CD4-positive, CD25-positive, alpha-beta regulatory T cell (primary cell): ENCODE data around the gene CPXM2. TPM values are rescaled to one million over a fixed set of nuclear protein-coding genes. Genes with fewer than 3 reads are reported as not detected.
A peak's percentile ranks its signal among the peaks of the same experiment; 100 is the strongest.

ENCODE experiments used
- ATAC-seq, 2 donors: fragments of 150-1000 bp; cut with Tn5 transposase; one replicate each; pipeline ENCODE4 v1.10.0; 2021; ENCODE audit warnings: low read depth in 2 of 2, moderate number of reproducible peaks in 2 of 2, moderate library complexity in 1 of 2
- DNase-seq, 3 donors: peaks; one replicate each; pipeline versions ENCODE4 v3.0.0 to v3.0.0-alpha.2; 2012 to 2022; ENCODE audit warnings: mixed read lengths in 1 of 3
- H3K27ac ChIP-seq: one replicate; pipeline ENCODE4 v1.7.0; 2013; ENCODE audit warnings: mild to moderate bottlenecking, low read length; ENCODE audit not compliant: insufficient read depth, poor library complexity, severe bottlenecking
- H3K27me3 ChIP-seq: one replicate; pipeline ENCODE4 v1.7.0; 2013; ENCODE audit warnings: low read length; ENCODE audit not compliant: control insufficient read depth, insufficient read depth
- H3K36me3 ChIP-seq: one replicate; pipeline ENCODE4 v1.7.0; 2013; ENCODE audit warnings: mild to moderate bottlenecking, low read length, moderate library complexity; ENCODE audit not compliant: control insufficient read depth, insufficient read depth
- H3K4me1 ChIP-seq: 2 replicates; pipeline ENCODE4 v1.7.0; 2013; ENCODE audit warnings: mild to moderate bottlenecking, low read length; ENCODE audit not compliant: insufficient read depth, control insufficient read depth, poor library complexity, severe bottlenecking
- H3K4me3 ChIP-seq: one replicate; pipeline ENCODE4 v1.7.0; 2013; ENCODE audit warnings: low read depth, mild to moderate bottlenecking, low read length, moderate library complexity
- H3K9me3 ChIP-seq, 2 experiments: 1 replicate in 1 of 2; 2 replicates in 1 of 2; pipeline ENCODE4 v1.7.0; 2013; ENCODE audit warnings: low read length in 2 of 2, mild to moderate bottlenecking in 1 of 2, moderate library complexity in 1 of 2; ENCODE audit not compliant: control insufficient read depth in 2 of 2
- H3K27ac Mint-ChIP-seq, 3 donors: one replicate each; pipeline ENCODE4 v1.8.0; 2020 to 2022; ENCODE audit warnings: mild to moderate bottlenecking in 3 of 3, mixed read lengths in 3 of 3, moderate library complexity in 2 of 3
- H3K27me3 Mint-ChIP-seq: one replicate; pipeline ENCODE4 v1.8.0; 2022; ENCODE audit warnings: mild to moderate bottlenecking, mixed read lengths
- H3K36me3 Mint-ChIP-seq: one replicate; pipeline ENCODE4 v1.8.0; 2020; ENCODE audit warnings: mixed read lengths
- H3K4me1 Mint-ChIP-seq, 4 donors: one replicate each; pipeline ENCODE4 v1.8.0; 2020 to 2022; ENCODE audit warnings: mixed read lengths in 4 of 4, mild to moderate bottlenecking in 1 of 4
- H3K4me3 Mint-ChIP-seq, 4 donors: one replicate each; pipeline ENCODE4 v1.8.0; 2020 to 2022; ENCODE audit warnings: mild to moderate bottlenecking in 4 of 4, mixed read lengths in 4 of 4, moderate library complexity in 3 of 4
- H3K9me3 Mint-ChIP-seq, 7 donors: one replicate each; pipeline ENCODE4 v1.8.0; 2020 to 2022; ENCODE audit warnings: mixed read lengths in 7 of 7, mild to moderate bottlenecking in 3 of 7, moderate library complexity in 2 of 7
- polyA plus RNA-seq, 4 donors: library from polyadenylated mRNA; unstranded; fragments of 300-500 nt; fragmentation: Illumina TruSeq; gene quantifications; one replicate each; pipeline ENCODE4 v1.2.3, GENCODE V29; 2021
- total RNA-seq: library from RNA; stranded (reverse); gene quantifications from one replicate; pipeline ENCODE4 v1.2.3, GENCODE V29; 2022

CPXM2 gene
- total and polyA plus RNA-seq, 5 donors from 2014 or later, result not detected

- H3K27ac Mint-ChIP-seq, result peak overlapping the region in 1 of 3 donors; percentile 90
- no peak for ATAC-seq
- Histone ChIP-seq H3K4me1 (no peaks in the 10 kb centered on the region), H3K4me3 (no peak overlapping the region), H3K27me3 (no peaks in the 10 kb centered on the region), H3K36me3 (no peaks in the 10 kb centered on the region), H3K27ac (no peak overlapping the region), H3K9me3 (no peaks in the 10 kb centered on the region)
- no peaks in the 10 kb centered on the region for H3K36me3 Mint-ChIP-seq
- H3K4me3 Mint-ChIP-seq, result no peak overlapping the region
- no peak for DNase-seq
- no peaks in the 10 kb centered on the region for H3K4me1 Mint-ChIP-seq
- peaks cover 0 to 5% (median 0%) of the 10 kb centered on the region in 7 donors for H3K9me3 Mint-ChIP-seq
- no peaks in the 10 kb centered on the region for H3K27me3 Mint-ChIP-seq
These were observed 171.1 kb downstream of the CPXM2 start for GRCh38 chr10:123720536-123720935.

GRCh38 chr10:123718544-123719060 is 173.0 kb downstream of the CPXM2 start:
- H3K27ac ChIP-seq, result no peak overlapping the region
- H3K27me3 Mint-ChIP-seq, result peaks cover 4% of the 10 kb centered on the region
- peaks cover 0 to 7% (median 0%) of the 10 kb centered on the region in 7 donors for H3K9me3 Mint-ChIP-seq
- ATAC-seq (no peak), DNase-seq (no peak)
- H3K4me1 Mint-ChIP-seq, result no peaks in the 10 kb centered on the region
- H3K36me3 ChIP-seq, result no peaks in the 10 kb centered on the region
- no peaks in the 10 kb centered on the region for H3K4me1 ChIP-seq
- H3K27ac Mint-ChIP-seq, result no peak overlapping the region
- no peaks in the 10 kb centered on the region for H3K27me3 ChIP-seq
- no peak overlapping the region for H3K4me3 Mint-ChIP-seq
- H3K4me3 ChIP-seq, result no peak overlapping the region
- no peaks in the 10 kb centered on the region for H3K36me3 Mint-ChIP-seq
- no peaks in the 10 kb centered on the region for H3K9me3 ChIP-seq

GRCh38 chr10:123717336-123717735 is 174.3 kb downstream of the CPXM2 start:
- no peaks in the 10 kb centered on the region for H3K4me1 Mint-ChIP-seq
- peaks cover 0 to 7% (median 3%) of the 10 kb centered on the region in 7 donors for H3K9me3 Mint-ChIP-seq
- no peak for ATAC-seq
- Histone ChIP-seq H3K27ac (no peak overlapping the region), H3K4me1 (no peaks in the 10 kb centered on the region), H3K27me3 (no peaks in the 10 kb centered on the region), H3K36me3 (no peaks in the 10 kb centered on the region), H3K4me3 (no peak overlapping the region), H3K9me3 (no peaks in the 10 kb centered on the region)
- peaks cover 8% of the 10 kb centered on the region for H3K27me3 Mint-ChIP-seq
- H3K4me3 Mint-ChIP-seq, result no peak overlapping the region
- no peaks in the 10 kb centered on the region for H3K36me3 Mint-ChIP-seq
- DNase-seq, result no peak
- no peak overlapping the region for H3K27ac Mint-ChIP-seq

GRCh38 chr10:123715546-123715945 is 176.1 kb downstream of the CPXM2 start:
- no peaks in the 10 kb centered on the region for H3K36me3 ChIP-seq
- Mint-ChIP-seq H3K4me1 (no peaks in the 10 kb centered on the region), H3K9me3 (peaks cover 0 to 5% (median 3%) of the 10 kb centered on the region in 7 donors), H3K36me3 (no peaks in the 10 kb centered on the region), H3K4me3 (no peak overlapping the region), H3K27ac (no peak overlapping the region), H3K27me3 (peaks cover 8% of the 10 kb centered on the region)
- ATAC-seq (no peak), DNase-seq (no peak)
- no peak overlapping the region for H3K27ac ChIP-seq
- H3K27me3 ChIP-seq, result no peaks in the 10 kb centered on the region
- no peak overlapping the region for H3K4me3 ChIP-seq
- H3K9me3 ChIP-seq, result no peaks in the 10 kb centered on the region
- no peaks in the 10 kb centered on the region for H3K4me1 ChIP-seq

GRCh38 chr10:123706236-123706635 is 185.4 kb downstream of the CPXM2 start:
- Histone ChIP-seq H3K27ac (no peak overlapping the region), H3K9me3 (no peaks in the 10 kb centered on the region), H3K36me3 (no peaks in the 10 kb centered on the region), H3K27me3 (peaks cover 3% of the 10 kb centered on the region), H3K4me3 (no peak overlapping the region), H3K4me1 (no peaks in the 10 kb centered on the region)
- Mint-ChIP-seq H3K4me3 (no peak overlapping the region), H3K27me3 (no peaks in the 10 kb centered on the region), H3K36me3 (no peaks in the 10 kb centered on the region), H3K9me3 (peaks cover 0 to 1% (median 0%) of the 10 kb centered on the region in 7 donors), H3K27ac (no peak overlapping the region), H3K4me1 (no peaks in the 10 kb centered on the region)
- ATAC-seq, result no peak
- DNase-seq, result no peak

- Mint-ChIP-seq H3K9me3 (peaks cover 0 to 1% (median 0%) of the 10 kb centered on the region in 7 donors), H3K36me3 (no peaks in the 10 kb centered on the region), H3K27me3 (no peaks in the 10 kb centered on the region), H3K4me1 (no peaks in the 10 kb centered on the region), H3K27ac (no peak overlapping the region), H3K4me3 (no peak overlapping the region)
- H3K36me3 ChIP-seq, result no peaks in the 10 kb centered on the region
- H3K4me1 ChIP-seq, result no peaks in the 10 kb centered on the region
- no peak overlapping the region for H3K27ac ChIP-seq
- H3K27me3 ChIP-seq, result peaks cover 2% of the 10 kb centered on the region
- no peaks in the 10 kb centered on the region for H3K9me3 ChIP-seq
- DNase-seq (no peak), ATAC-seq (no peak)
- H3K4me3 ChIP-seq, result no peak overlapping the region
These were observed 186.8 kb downstream of the CPXM2 start for GRCh38 chr10:123704812-123705211.

GRCh38 chr10:123704076-123704475 is 187.5 kb downstream of the CPXM2 start:
- ATAC-seq, result no peak
- Histone ChIP-seq H3K4me1 (no peaks in the 10 kb centered on the region), H3K36me3 (no peaks in the 10 kb centered on the region), H3K9me3 (no peaks in the 10 kb centered on the region), H3K27me3 (no peaks in the 10 kb centered on the region), H3K27ac (no peak overlapping the region), H3K4me3 (no peak overlapping the region)
- Mint-ChIP-seq H3K36me3 (no peaks in the 10 kb centered on the region), H3K27ac (no peak overlapping the region), H3K4me3 (no peak overlapping the region), H3K9me3 (peaks cover 0 to 1% (median 0%) of the 10 kb centered on the region in 7 donors), H3K4me1 (no peaks in the 10 kb centered on the region), H3K27me3 (no peaks in the 10 kb centered on the region)
- DNase-seq, result no peak

- ATAC-seq (no peak), DNase-seq (no peak)
- Mint-ChIP-seq H3K27me3 (no peaks in the 10 kb centered on the region), H3K27ac (no peak overlapping the region), H3K9me3 (no peaks in the 10 kb centered on the region), H3K4me1 (no peaks in the 10 kb centered on the region), H3K4me3 (no peak overlapping the region), H3K36me3 (no peaks in the 10 kb centered on the region)
- no peaks in the 10 kb centered on the region for H3K9me3 ChIP-seq
- no peaks in the 10 kb centered on the region for H3K36me3 ChIP-seq
- no peak overlapping the region for H3K27ac ChIP-seq
- H3K4me3 ChIP-seq, result no peak overlapping the region
- H3K4me1 ChIP-seq, result no peaks in the 10 kb centered on the region
- H3K27me3 ChIP-seq, result no peaks in the 10 kb centered on the region
These were observed 188.3 kb downstream of the CPXM2 start for GRCh38 chr10:123703195-123703790.
